ENCODE results near the gene SLC2A14. TPM values are rescaled to one million over a fixed set of nuclear protein-coding genes. Genes with fewer than 3 reads are reported as not detected.
"Not testable (repeated sequence)": the region's sequence is repeated elsewhere in the genome, so short reads cannot be mapped to it uniquely, and the experiment has no call there.

Gene SLC2A14
- total RNA-seq, 1 donor from 2014 or later = 2.8 TPM

- not testable (repeated sequence) for H3K27ac Mint-ChIP-seq (ENCODE audit: unreplicated experiment); H3K4me3 Mint-ChIP-seq (ENCODE audit: unreplicated experiment); H3K27ac ChIP-seq (ENCODE audit: low read depth, low read length); H3K27me3 ChIP-seq (ENCODE audit: insufficient read depth, low read length); H3K9ac ChIP-seq (ENCODE audit: low read length); H3K9me3 Mint-ChIP-seq (ENCODE audit: unreplicated experiment); DNase-seq (ENCODE audit: low read depth); H3K36me3 ChIP-seq (ENCODE audit: insufficient read depth, low read length); H3K4me3 ChIP-seq (ENCODE audit: insufficient read depth, low read depth, low read length); H2AFZ ChIP-seq (ENCODE audit: low read depth, low read length); H3K79me2 ChIP-seq (ENCODE audit: insufficient read depth, low read length); H3K27me3 Mint-ChIP-seq (ENCODE audit: low read depth, unreplicated experiment); H4K20me1 ChIP-seq (ENCODE audit: insufficient read depth, low read length); H3K9me3 ChIP-seq (ENCODE audit: insufficient read depth, low read depth, low read length); H3K36me3 Mint-ChIP-seq (ENCODE audit: low read depth, unreplicated experiment); H3K4me2 ChIP-seq (ENCODE audit: low read length); FAIRE-seq
- H3K4me1 ChIP-seq (ENCODE audit: insufficient read depth, low read length) = peaks cover 16% of the 10 kb centered on the region
- peaks cover 24% of the 10 kb centered on the region for H3K4me1 Mint-ChIP-seq (ENCODE audit: low read depth, unreplicated experiment)
These were observed 10.4 kb downstream of the SLC2A14 start for GRCh38 chr12:7862301-7862700.

- Histone ChIP-seq H3K4me3 (ENCODE audit: insufficient read depth, low read depth, low read length) (no peak overlapping the region), H3K4me2 (ENCODE audit: low read length) (peak overlapping the region; percentile 81), H2AFZ (ENCODE audit: low read depth, low read length) (peak overlapping the region; percentile 6), H3K4me1 (ENCODE audit: insufficient read depth, low read length) (peaks cover 21% of the 10 kb centered on the region), H3K9me3 (ENCODE audit: insufficient read depth, low read depth, low read length) (no peaks in the 10 kb centered on the region), H3K36me3 (ENCODE audit: insufficient read depth, low read length) (no peaks in the 10 kb centered on the region), H3K27me3 (ENCODE audit: insufficient read depth, low read length) (no peaks in the 10 kb centered on the region), H3K9ac (ENCODE audit: low read length) (peak overlapping the region; percentile 79), H3K27ac (ENCODE audit: low read depth, low read length) (peak overlapping the region; percentile 94), H4K20me1 (ENCODE audit: insufficient read depth, low read length) (no peaks in the 10 kb centered on the region), H3K79me2 (ENCODE audit: insufficient read depth, low read length) (no peaks in the 10 kb centered on the region)
- peak; percentile 88 for DNase-seq (ENCODE audit: low read depth)
- peak overlapping the region; percentile 96 for H3K27ac Mint-ChIP-seq (ENCODE audit: unreplicated experiment)
- H3K4me3 Mint-ChIP-seq (ENCODE audit: unreplicated experiment) = no peak overlapping the region
- H3K27me3 Mint-ChIP-seq (ENCODE audit: low read depth, unreplicated experiment) = no peaks in the 10 kb centered on the region
- H3K9me3 Mint-ChIP-seq (ENCODE audit: unreplicated experiment) = no peaks in the 10 kb centered on the region
- H3K4me1 Mint-ChIP-seq (ENCODE audit: low read depth, unreplicated experiment) = peaks cover 29% of the 10 kb centered on the region
- FAIRE-seq = peak; percentile 96
- TF ChIP-seq EZH2 (IDR thresholded peaks at IDR 0.05; ENCODE audit: insufficient read depth, low read length) = no peak
- no peak for TF ChIP-seq CTCF (IDR thresholded peaks at IDR 0.05; ENCODE audit: insufficient read depth, low read depth, low read length)
- H3K36me3 Mint-ChIP-seq (ENCODE audit: low read depth, unreplicated experiment) = peaks cover 2% of the 10 kb centered on the region
These were observed 13.2 kb downstream of the SLC2A14 start for GRCh38 chr12:7859552-7859951.

GRCh38 chr12:7857971-7858370, 14.7 kb downstream of the SLC2A14 start:
- Mint-ChIP-seq H3K4me1 (ENCODE audit: low read depth, unreplicated experiment) (peaks cover 29% of the 10 kb centered on the region), H3K4me3 (ENCODE audit: unreplicated experiment) (no peak overlapping the region), H3K27me3 (ENCODE audit: low read depth, unreplicated experiment) (no peaks in the 10 kb centered on the region), H3K27ac (ENCODE audit: unreplicated experiment) (no peak overlapping the region), H3K36me3 (ENCODE audit: low read depth, unreplicated experiment) (peaks cover 2% of the 10 kb centered on the region), H3K9me3 (ENCODE audit: unreplicated experiment) (no peaks in the 10 kb centered on the region)
- DNase-seq (ENCODE audit: low read depth) (no peak), FAIRE-seq (no peak)
- Histone ChIP-seq H3K4me1 (ENCODE audit: insufficient read depth, low read length) (peaks cover 21% of the 10 kb centered on the region), H3K36me3 (ENCODE audit: insufficient read depth, low read length) (no peaks in the 10 kb centered on the region), H3K79me2 (ENCODE audit: insufficient read depth, low read length) (no peaks in the 10 kb centered on the region), H3K4me3 (ENCODE audit: insufficient read depth, low read depth, low read length) (no peak overlapping the region), H3K4me2 (ENCODE audit: low read length) (no peak overlapping the region), H3K27ac (ENCODE audit: low read depth, low read length) (no peak overlapping the region), H3K27me3 (ENCODE audit: insufficient read depth, low read length) (no peaks in the 10 kb centered on the region), H3K9ac (ENCODE audit: low read length) (no peak overlapping the region), H4K20me1 (ENCODE audit: insufficient read depth, low read length) (no peaks in the 10 kb centered on the region), H2AFZ (ENCODE audit: low read depth, low read length) (no peak overlapping the region), H3K9me3 (ENCODE audit: insufficient read depth, low read depth, low read length) (no peaks in the 10 kb centered on the region)
- TF ChIP-seq CTCF (IDR thresholded peaks at IDR 0.05; ENCODE audit: insufficient read depth, low read depth, low read length) (no peak), EZH2 (IDR thresholded peaks at IDR 0.05; ENCODE audit: insufficient read depth, low read length) (no peak)
